ENCODE results near the gene NLGN2. TPM values are rescaled to one million over a fixed set of nuclear protein-coding genes. Genes with fewer than 3 reads are reported as not detected.

Gene NLGN2
- polyA plus RNA-seq, 3 donors = 27.6 to 31.3 (median 29.4) TPM

DNA sequence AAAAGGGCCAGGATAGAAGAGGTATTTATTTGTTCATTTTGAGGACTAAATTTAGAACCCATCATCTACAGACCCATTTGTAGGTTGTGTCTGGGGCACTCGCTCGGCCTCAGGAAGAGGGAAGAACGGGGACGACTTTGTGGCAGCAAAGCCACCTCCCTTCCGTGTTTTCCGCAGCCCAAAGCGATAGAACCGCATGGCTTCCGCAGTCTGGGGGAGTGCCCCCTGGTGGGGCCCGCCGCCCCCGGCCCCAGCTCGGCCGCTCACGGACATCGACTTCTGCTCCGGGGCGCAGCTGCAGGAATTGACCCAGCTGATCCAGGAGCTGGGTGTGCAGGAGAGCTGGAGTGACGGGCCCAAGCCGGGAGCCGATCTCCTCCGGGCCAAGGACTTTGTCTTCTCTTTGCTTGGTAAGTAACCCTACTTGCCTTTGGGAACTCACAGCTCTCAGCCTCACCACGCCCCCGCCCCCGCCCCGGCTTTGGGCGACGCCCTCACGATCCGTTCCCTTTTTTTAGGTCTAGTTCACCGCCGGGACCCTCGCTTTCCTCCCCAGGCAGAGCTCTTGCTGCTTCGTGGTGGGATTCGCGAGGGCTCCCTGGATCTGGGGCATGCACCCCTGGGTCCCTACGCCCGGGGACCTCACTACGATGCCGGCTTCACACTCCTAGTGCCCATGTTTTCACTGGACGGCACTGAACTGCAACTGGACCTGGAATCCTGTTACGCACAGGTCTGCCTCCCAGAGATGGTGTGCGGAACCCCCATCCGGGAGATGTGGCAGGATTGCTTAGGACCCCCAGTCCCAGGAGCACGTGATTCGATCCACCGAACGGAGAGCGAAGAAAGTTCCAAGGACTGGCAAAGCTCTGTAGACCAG is 28.3 kb downstream of the NLGN2 start:
- no peak for DNase-seq

- DNase-seq = peak; percentile 84
These were observed 29.1 kb downstream of the NLGN2 start for GRCh38 chr17:7436556-7437368.

DNA sequence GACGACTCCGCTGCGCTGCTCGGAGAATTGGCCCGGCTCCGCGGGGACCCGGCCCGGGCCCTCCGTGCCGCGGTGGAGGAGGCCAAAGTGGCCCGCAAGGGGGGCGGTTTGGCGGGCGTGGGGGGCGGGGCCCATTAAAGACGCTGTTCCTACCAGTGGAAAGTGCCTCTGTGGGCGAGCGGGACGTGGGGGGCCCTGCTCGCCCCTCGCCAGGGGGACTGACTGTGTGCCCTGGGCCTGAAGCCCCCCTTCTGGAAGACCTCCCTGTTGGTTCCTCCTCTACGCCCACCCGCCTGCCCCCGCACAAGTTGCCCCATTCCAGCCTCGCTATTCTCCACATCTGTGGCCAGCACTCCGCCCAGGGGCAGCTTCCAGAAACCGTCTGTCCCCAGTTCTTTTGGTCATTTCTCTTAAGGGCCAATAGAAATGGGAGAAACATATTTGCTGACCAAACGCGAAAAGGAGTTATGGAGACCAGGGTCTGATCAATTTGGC is 29.8 kb downstream of the NLGN2 start:
- DNase-seq = no peak

DNA sequence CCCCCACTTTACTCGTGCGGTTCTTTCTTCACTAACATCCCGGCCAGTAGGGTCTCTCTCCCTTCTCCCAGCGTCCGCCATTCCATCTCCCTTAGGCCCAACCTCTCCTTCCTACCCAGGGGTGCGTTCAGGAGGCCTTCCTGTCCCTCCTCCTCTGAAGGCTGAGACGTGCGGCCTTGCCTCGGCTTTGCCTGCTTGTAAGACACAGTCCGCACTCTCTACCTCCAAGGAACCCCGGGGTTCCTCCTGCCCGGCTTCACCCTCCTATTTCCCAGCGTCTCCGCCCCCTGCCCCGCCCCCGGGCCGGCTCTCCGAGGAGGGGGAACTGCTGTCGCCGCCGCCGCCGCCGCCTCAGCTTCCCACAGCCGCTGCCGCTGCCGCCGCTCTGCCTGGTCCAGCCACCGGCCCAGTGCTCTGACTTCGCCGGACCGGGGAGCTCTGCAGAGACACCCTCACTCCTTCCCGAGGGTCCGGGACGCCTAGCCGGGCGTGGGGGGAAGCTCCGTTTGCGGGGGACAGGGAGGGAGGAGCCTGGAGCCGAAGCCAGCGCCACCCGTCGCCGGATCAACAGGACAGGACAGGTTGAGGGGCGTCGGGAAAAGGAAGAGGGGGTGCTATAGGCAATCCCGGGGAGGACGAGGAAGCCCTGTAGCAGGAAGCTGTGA is 30.4 kb downstream of the NLGN2 start:
- no peak for DNase-seq

DNA sequence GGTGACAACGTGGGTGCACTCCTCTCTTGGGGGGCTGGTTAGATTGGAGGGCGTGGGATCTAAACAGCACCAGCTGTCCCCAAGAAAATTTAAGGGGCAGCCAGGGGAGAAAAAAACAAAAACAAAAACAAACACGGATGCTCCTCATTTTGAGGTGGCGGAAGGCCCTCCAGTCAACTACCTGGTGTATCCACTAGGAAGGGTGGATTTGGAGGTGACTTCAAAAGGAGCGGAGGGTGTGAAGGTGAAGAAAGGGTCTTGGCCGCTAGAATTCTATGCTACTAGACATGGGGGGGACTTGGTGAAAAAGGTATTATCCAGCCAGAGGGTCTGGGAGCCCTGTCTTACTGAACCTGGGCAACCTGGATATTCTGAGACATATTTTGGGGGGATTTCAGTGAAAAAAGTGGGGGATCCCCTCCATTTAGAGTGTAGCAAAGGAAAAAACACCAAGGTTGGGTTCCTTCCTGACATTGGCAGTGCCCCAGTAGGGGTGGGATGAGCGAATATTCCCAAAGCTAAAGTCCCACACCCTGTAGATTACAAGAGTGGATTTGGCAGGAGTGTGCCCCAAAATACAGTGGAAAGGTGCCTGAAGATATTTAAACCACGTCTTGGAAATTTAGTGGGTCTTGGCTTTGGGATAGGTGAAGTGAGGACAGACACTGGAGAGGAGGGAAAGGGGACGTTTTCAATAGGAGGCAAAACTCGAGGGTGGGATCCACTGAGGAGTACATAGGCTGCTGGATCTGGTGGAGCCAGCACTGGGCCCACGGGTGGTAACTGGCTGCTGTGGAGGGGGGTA is 31.2 kb downstream of the NLGN2 start:
- no peak for DNase-seq

- no peak for DNase-seq
These were observed 31.9 kb downstream of the NLGN2 start, which contains the start of gene FGF11 for GRCh38 chr17:7439462-7440112. TSS of gene FGF11 (plus strand) at chr17:7439512. CDS start at chr17:7439621, 109 bp downstream.

GRCh38 chr17:7440113-7440833 is 32.6 kb downstream of the NLGN2 start:
- no peak for DNase-seq

DNA sequence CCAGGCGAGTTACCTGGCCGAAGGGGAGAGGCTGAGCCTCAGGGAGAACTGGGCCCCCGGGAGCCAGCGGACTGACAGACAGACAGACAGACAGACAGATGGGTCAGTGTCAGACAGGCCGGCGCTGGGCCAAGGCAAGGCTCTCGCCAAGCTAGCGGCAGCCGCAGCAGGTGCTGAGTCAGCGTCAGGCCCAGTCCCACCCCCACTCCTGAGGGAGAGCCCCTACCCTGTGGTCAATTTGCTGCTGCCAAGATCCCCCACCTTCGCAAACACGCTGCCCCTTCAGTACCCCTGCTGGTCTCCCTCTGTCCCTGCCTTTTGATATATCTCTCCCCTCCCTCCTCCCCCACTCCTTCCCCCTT is 33.2 kb downstream of the NLGN2 start:
- no peak for DNase-seq

DNA sequence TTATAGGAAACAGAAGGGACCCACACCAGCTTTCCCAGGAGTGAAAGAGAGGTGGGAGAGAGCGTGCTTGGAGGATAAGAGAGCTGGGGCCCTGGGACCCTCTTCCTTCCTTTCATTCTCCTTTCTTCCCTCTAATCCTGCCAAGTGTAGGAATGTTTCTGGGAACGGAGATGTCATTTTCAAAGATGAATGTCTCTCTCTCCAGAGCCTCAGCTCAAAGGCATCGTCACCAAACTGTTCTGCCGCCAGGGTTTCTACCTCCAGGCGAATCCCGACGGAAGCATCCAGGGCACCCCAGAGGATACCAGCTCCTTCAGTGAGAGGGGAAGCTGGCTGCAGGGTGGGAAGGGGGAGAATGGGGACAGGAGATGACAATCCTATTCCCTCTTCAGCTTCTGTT is 33.6 kb downstream of the NLGN2 start:
- DNase-seq = no peak

DNA sequence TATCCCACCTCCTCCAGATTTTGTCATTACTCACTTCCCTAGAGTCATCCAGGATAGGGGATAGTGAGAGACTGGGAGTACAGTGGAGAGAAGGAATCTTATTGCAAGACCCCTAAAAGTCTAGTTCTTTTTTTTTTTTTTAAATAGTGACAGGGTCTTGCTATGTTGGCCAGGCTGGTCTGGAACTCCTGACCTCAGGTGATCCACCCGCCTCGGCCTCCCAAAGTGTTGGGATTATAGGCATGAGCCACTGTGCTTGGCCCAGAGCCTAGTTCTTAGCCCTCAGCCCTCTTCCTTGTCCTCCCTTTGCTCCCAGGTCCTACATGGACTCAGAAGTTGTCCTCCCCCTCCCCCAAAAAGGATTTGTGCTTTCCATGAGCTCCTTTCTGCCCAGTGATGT is 34.5 kb downstream of the NLGN2 start:
- no peak for DNase-seq

- no peak for DNase-seq
These were observed 36.1 kb downstream of the NLGN2 start for GRCh38 chr17:7443499-7444485.

GRCh38 chr17:7444682-7445618 is 37.3 kb downstream of the NLGN2 start, which contains the start of gene CHRNB1:
TSS of gene CHRNB1 (plus strand) at chr17:7445061. CDS start at chr17:7445128, 67 bp downstream.
- DNase-seq = no peak

DNA sequence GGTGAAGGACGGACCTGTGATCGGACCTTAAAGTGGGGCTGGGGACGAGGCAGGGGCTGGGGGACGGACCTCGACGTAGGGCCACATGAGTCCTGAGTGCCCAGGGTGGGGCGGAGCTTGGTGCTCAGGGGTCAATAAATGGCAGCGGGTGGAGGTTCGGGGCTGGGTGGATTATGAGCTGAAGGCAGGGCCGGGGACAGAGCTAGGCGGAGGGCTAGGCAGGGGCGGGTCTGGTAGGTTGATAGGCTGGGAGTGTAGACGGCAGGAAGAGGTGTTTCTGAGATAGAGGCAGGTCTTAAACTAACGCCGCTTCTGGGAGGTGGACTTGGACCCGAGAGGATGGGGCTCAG is 37.9 kb downstream of the NLGN2 start:
- DNase-seq = no peak

DNA sequence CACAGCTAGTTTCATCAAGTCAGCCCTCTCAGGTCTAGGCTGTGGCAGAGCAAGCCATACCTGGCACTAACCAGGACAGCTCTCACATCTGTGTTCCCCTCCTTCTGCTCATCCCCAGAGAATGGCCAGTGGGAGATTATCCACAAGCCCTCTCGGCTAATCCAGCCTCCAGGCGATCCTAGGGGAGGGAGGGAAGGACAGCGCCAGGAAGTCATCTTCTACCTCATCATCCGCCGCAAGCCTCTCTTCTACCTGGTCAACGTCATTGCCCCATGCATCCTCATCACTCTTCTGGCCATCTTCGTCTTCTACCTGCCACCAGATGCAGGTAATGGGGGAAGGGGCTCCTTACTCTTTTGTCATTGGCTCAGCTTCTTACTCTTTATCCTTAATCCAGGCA is 40.8 kb downstream of the NLGN2 start:
- no peak for DNase-seq

DNA sequence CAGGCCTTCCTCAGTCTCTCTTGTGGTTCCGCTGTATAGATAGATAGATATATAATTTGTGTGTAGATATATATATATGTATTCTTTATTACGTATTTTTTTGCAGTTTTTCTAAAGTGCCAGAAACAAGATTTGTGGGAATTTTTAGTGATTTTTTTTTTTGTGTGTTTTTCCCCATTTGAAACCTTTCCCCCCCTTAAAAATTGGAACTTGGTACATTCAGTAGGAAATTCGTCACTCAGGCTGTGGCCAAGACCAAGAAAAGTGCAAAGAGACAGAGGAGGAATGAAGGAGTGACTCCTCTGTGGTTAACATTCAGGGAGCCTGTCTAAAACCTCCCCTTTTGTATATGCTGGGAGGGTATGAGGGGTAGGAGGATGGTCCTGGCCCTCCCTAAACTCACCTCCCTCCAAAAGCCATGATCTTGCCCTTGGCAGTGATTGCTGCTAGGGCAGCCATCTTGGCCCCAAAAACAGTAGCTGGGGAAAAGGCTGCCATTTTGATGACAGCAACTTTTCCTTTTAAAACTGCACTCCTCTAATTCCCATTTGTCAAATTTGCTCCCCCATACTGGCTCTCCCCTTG is 52.4 kb downstream of the NLGN2 start:
- no peak for DNase-seq

DNA sequence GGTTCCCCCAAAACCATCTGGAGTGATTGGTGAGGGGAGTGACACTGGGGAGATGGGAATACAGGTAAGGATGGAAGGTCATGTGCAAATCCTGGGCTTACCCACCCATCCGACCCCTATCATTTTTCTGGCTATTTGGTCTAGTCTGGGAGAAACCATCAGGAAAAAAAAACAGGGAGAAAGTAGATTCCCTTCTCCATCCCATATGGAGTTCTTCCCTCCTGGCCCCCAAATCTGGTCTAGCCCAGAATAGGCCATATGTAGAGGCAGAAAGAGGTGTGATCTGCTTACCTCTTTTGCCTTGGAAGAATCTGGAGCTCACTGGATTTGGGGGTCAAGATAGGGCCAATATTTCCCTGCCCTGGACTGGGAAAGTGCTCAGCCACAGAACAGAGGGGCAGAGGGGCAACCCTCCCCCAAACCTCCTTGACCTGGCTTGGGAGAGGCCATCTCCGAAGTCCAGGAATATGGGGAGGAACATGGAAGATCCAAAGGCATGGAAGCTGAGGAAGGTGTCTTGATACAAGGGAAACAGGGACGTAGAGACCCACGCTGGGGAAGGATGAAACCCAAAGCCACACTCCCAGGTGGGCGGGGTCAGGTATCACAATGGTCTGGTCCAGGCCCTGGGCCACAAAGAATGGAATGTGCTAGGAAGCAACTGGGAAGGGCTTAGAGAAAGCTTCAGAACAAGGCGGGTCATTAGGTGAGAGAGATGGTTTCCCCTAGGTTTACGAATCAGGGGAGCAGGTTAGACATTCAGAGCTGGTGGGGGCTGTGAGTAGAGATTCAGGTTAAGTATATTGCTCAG is 53.4 kb downstream of the NLGN2 start:
- DNase-seq = no peak

Measured in renal pelvis (tissue), 4 donors.